Keratinocyte (primary cell): Measurements from ENCODE around the gene CDH13. TPM values are rescaled to one million over a fixed set of nuclear protein-coding genes. Genes with fewer than 3 reads are reported as not detected.

Source experiments
- DNase-seq: peaks from one replicate; pipeline ENCODE4 v3.0.0-alpha.2; 2011; ENCODE audit warnings: low read depth, missing footprints, low spot score
- FAIRE-seq: peaks from 2 replicates; lab custom pipeline; 2011; peaks lifted over from hg19 to GRCh38; lab: Jason Lieb, UNC
- H2AFZ ChIP-seq: 2 replicates; pipeline ENCODE4 v1.6.0; 2012; ENCODE audit warnings: low read length, control low read depth, inconsistent platforms; ENCODE audit not compliant: control insufficient read depth
- H3K27ac ChIP-seq: 2 replicates; pipeline ENCODE4 v1.5.1; 2011; ENCODE audit warnings: low read length; ENCODE audit not compliant: control insufficient read depth, insufficient read depth
- H3K27me3 ChIP-seq: 3 replicates; pipeline ENCODE4 v1.6.0; 2011; ENCODE audit warnings: low read length; ENCODE audit not compliant: control insufficient read depth, insufficient read depth; ENCODE audit errors: extremely low read depth
- H3K36me3 ChIP-seq, 2 experiments: 2 replicates in 1 of 2; 3 replicates in 1 of 2; pipeline ENCODE4 v1.5.1; 2011; ENCODE audit warnings: low read length in 2 of 2, mild to moderate bottlenecking in 1 of 2; ENCODE audit not compliant: control insufficient read depth in 2 of 2, insufficient read depth in 2 of 2; ENCODE audit errors: extremely low read depth in 1 of 2
- H3K4me1 ChIP-seq: 3 replicates; pipeline ENCODE4 v1.5.1; 2011; ENCODE audit warnings: low read length; ENCODE audit not compliant: control insufficient read depth, insufficient read depth; ENCODE audit errors: extremely low read depth
- H3K4me2 ChIP-seq: 3 replicates; pipeline ENCODE4 v1.6.0; 2011; ENCODE audit warnings: low read depth, low read length; ENCODE audit not compliant: control insufficient read depth, insufficient read depth; ENCODE audit errors: extremely low read depth
- H3K4me3 ChIP-seq, 3 experiments: fragments of 200-600 bp in 1 of 3; sonication (generic) in 1 of 3; 2 replicates in 2 of 3; 3 replicates in 1 of 3; pipeline ENCODE4 v1.5.1; 2011 to 2016; ENCODE audit warnings: low read length in 3 of 3, mild to moderate bottlenecking in 3 of 3, control low read depth in 2 of 3, inconsistent platforms in 1 of 3, low read depth in 1 of 3, mixed read lengths in 1 of 3, mixed run types in 1 of 3, moderate library complexity in 1 of 3; ENCODE audit not compliant: control insufficient read depth in 2 of 3, insufficient read depth in 2 of 3; ENCODE audit errors: extremely low read depth in 1 of 3
- H3K79me2 ChIP-seq: 2 replicates; pipeline ENCODE4 v1.6.0; 2012; ENCODE audit warnings: low read length; ENCODE audit not compliant: control insufficient read depth, insufficient read depth
- H3K9ac ChIP-seq: 3 replicates; pipeline ENCODE4 v1.6.0; 2011; ENCODE audit warnings: low read length; ENCODE audit not compliant: control insufficient read depth, insufficient read depth; ENCODE audit errors: extremely low read depth
- H3K9me1 ChIP-seq: 3 replicates; pipeline ENCODE4 v1.6.0; 2011; ENCODE audit warnings: low read length; ENCODE audit not compliant: control insufficient read depth, insufficient read depth; ENCODE audit errors: extremely low read depth
- H3K9me3 ChIP-seq: 2 replicates; pipeline ENCODE4 v1.5.1; 2012; ENCODE audit warnings: low read depth, low read length; ENCODE audit not compliant: control insufficient read depth
- H4K20me1 ChIP-seq: 3 replicates; pipeline ENCODE4 v1.6.0; 2011; ENCODE audit warnings: low read length; ENCODE audit not compliant: control insufficient read depth, insufficient read depth; ENCODE audit errors: extremely low read depth
- CTCF ChIP-seq, 3 experiments: IDR thresholded peaks in 1 of 3; conservative IDR thresholded peaks in 1 of 3; optimal IDR thresholded peaks in 1 of 3; 2 replicates in 2 of 3; 3 replicates in 1 of 3; pipeline versions ENCODE3 to v1.5.1; 2011; ENCODE audit warnings: low read length in 3 of 3, mild to moderate bottlenecking in 3 of 3, moderate library complexity in 2 of 3, control low read depth in 1 of 3, inconsistent platforms in 1 of 3; ENCODE audit not compliant: insufficient read depth in 2 of 3; ENCODE audit errors: extremely low read depth in 1 of 3
- EZH2 ChIP-seq: IDR thresholded peaks from one replicate; pipeline ENCODE4 v1.6.1; 2012; ENCODE audit warnings: inconsistent platforms, mild to moderate bottlenecking, low read length, moderate library complexity
- dilution Hi-C: fragments of 300-500 bp; cut with MboI; formaldehyde crosslinking; loops from one replicate; pipeline ENCODE4 v1.7.0; 2020; ENCODE audit warnings: low sequenced_read_pairs; ENCODE audit not compliant: extremely low pct_ligation_motif_present
- polyA plus RNA-seq, 5 experiments: library from polyadenylated mRNA; depleted of rRNA in 3 of 5; stranded (reverse) in 3 of 5; stranded (forward) in 1 of 5; unstranded in 1 of 5; fragments of >200 nt; gene quantifications; 1 replicate in 1 of 5; 2 replicates in 3 of 5; 3 replicates in 1 of 5; pipeline versions ENCODE4 v1.2.1 to v1.2.3, GENCODE V29; 2011 to 2012; ENCODE audit warnings: missing spikeins in 2 of 5, low read depth in 1 of 5, low replicate concordance in 1 of 5

CDH13 gene
- polyA plus RNA-seq, 1 donor (not counting 4 experiments of a cell fraction or from before 2014, with no cell fraction given) = 111 TPM

- no peak overlapping the region for H3K4me3 ChIP-seq
- no peak overlapping the region for H3K4me2 ChIP-seq
- H3K4me1 ChIP-seq = peaks cover 7% of the 10 kb centered on the region
- FAIRE-seq (no peak), DNase-seq (no peak)
- no peaks in the 10 kb centered on the region for H3K27me3 ChIP-seq
- no peaks in the 10 kb centered on the region for H3K36me3 ChIP-seq
- H4K20me1 ChIP-seq = no peaks in the 10 kb centered on the region
- H3K9me1 ChIP-seq = no peaks in the 10 kb centered on the region
- no peak overlapping the region for H3K9ac ChIP-seq
- no peaks in the 10 kb centered on the region for H3K9me3 ChIP-seq
- H3K27ac ChIP-seq = no peak overlapping the region
- dilution Hi-C loops = no loop called here
- H3K79me2 ChIP-seq = no peaks in the 10 kb centered on the region
- no peak overlapping the region for H2AFZ ChIP-seq
- no peak for TF ChIP-seq CTCF (optimal IDR thresholded peaks at IDR 0.05 in 1 of 3, IDR thresholded peaks at IDR 0.05 in 1 of 3, conservative IDR thresholded peaks at IDR 0.05 in 1 of 3; ENCODE audit: extremely low read depth in 1 of 3, insufficient read depth in 2 of 3, low read length in 3 of 3)
- no peak for TF ChIP-seq EZH2
Observed at GRCh38 chr16:83515395-83515794, 888.6 kb downstream of the CDH13 start.

GRCh38 chr16:83516931-83517330, 890.2 kb downstream of the CDH13 start:
- Histone ChIP-seq H3K4me2 (no peak overlapping the region), H3K27me3 (no peaks in the 10 kb centered on the region), H3K27ac (no peak overlapping the region), H3K36me3 (no peaks in the 10 kb centered on the region), H3K4me1 (peaks cover 7% of the 10 kb centered on the region), H3K79me2 (no peaks in the 10 kb centered on the region), H3K9ac (no peak overlapping the region), H3K9me3 (no peaks in the 10 kb centered on the region), H3K9me1 (no peaks in the 10 kb centered on the region), H3K4me3 (no peak overlapping the region), H4K20me1 (no peaks in the 10 kb centered on the region), H2AFZ (no peak overlapping the region)
- DNase-seq (no peak), FAIRE-seq (no peak)
- dilution Hi-C loops = no loop called here
- no peak for TF ChIP-seq EZH2
- no peak for TF ChIP-seq CTCF (optimal IDR thresholded peaks at IDR 0.05 in 1 of 3, IDR thresholded peaks at IDR 0.05 in 1 of 3, conservative IDR thresholded peaks at IDR 0.05 in 1 of 3; ENCODE audit: extremely low read depth in 1 of 3, insufficient read depth in 2 of 3, low read length in 3 of 3)
